ENCODE results near the gene ARPC2.

DNA sequence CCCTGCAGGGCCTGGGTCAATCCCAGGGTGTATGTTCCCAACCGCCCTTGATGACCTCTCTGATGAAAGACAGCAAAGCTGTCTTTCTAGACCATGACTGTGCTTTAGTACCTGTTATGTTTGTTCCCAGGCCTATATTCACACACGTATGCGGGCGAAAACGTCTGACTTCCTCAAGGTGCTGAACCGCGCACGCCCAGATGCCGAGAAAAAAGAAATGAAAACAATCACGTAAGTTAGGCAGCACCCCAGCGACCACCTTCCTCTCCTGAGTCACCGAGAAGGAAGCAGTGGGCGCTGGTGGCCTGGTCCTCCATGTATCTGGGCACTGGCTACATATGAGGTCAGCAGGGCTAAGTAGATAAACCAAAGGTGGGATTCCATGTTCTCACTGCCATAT lies 32.7 kb downstream of the ARPC2 start:
- no peak; the same call in 1 of the 2 replicates for TF ChIP-seq POLR2AphosphoS5 (IDR thresholded peaks at IDR 0.05; ENCODE audit: low read depth, low read length)
- TF ChIP-seq POLR2A (IDR thresholded peaks at IDR 0.05; ENCODE audit: low read depth, low read length): no peak
